Peyer's patch (tissue), 4 donors: ENCODE results near the gene THRB.

Experiments used
- POLR2A ChIP-seq, 2 donors: fragments of 450-650 bp; IDR thresholded peaks; one replicate each; pipeline ENCODE4 v1.5.1; 2017; ENCODE audit warnings: antibody characterized with exemption in 2 of 2, mild to moderate bottlenecking in 2 of 2, moderate library complexity in 2 of 2
- TF ChIP-seq, protein P1 (sequence below), 6 experiments: fragments of 450-650 bp in 4 of 6; fragments of 200-600 bp in 2 of 6; sonication (generic) in 1 of 6; IDR thresholded peaks; one replicate each; pipeline ENCODE4 v1.5.1; 2017 to 2019; ENCODE audit warnings: antibody characterized with exemption in 6 of 6, mild to moderate bottlenecking in 3 of 6, moderate library complexity in 1 of 6

DNA sequence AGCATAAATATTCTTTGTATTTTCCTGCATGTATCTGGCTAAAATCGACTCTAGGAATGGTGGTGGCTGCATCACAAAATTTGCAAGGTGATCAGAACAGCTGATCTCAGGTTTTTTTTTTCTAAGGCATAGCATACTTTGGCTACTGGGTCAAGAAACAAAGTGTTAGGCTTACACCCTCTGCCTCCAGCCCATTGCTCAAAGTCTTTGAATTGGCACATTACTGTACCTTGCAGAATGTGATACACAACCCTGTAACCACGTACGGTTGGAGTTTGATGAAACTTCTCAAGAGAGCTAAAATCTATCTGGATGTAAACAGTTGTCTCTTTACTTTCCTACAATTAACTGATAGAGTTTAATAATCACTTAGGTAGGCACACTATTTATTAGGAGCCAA lies 188.1 kb downstream of the THRB start:
- TF ChIP-seq, protein P1, sequence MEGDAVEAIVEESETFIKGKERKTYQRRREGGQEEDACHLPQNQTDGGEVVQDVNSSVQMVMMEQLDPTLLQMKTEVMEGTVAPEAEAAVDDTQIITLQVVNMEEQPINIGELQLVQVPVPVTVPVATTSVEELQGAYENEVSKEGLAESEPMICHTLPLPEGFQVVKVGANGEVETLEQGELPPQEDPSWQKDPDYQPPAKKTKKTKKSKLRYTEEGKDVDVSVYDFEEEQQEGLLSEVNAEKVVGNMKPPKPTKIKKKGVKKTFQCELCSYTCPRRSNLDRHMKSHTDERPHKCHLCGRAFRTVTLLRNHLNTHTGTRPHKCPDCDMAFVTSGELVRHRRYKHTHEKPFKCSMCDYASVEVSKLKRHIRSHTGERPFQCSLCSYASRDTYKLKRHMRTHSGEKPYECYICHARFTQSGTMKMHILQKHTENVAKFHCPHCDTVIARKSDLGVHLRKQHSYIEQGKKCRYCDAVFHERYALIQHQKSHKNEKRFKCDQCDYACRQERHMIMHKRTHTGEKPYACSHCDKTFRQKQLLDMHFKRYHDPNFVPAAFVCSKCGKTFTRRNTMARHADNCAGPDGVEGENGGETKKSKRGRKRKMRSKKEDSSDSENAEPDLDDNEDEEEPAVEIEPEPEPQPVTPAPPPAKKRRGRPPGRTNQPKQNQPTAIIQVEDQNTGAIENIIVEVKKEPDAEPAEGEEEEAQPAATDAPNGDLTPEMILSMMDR (IDR thresholded peaks at IDR 0.05): no peak
- no peak for TF ChIP-seq POLR2A (IDR thresholded peaks at IDR 0.05)
